HUES6 (cell line): ENCODE data around the gene ARSJ.
"Not testable (repeated sequence)": the region's sequence is repeated elsewhere in the genome, so short reads cannot be mapped to it uniquely, and the experiment has no call there.

ENCODE experiments used
- H3K27ac ChIP-seq: 2 replicates; pipeline ENCODE4 v1.7.0; 2013; ENCODE audit warnings: low read depth, mild to moderate bottlenecking, low read length, inconsistent platforms
- H3K27me3 ChIP-seq: 2 replicates; pipeline ENCODE4 v1.6.1; 2013; ENCODE audit warnings: low read length; ENCODE audit not compliant: control insufficient read depth, insufficient read depth
- H3K36me3 ChIP-seq: 2 replicates; pipeline ENCODE4 v1.6.1; 2013; ENCODE audit warnings: low read length; ENCODE audit not compliant: control insufficient read depth, insufficient read depth
- H3K4me1 ChIP-seq: 2 replicates; pipeline ENCODE4 v1.6.1; 2013; ENCODE audit warnings: low read length; ENCODE audit not compliant: control insufficient read depth, insufficient read depth
- H3K4me3 ChIP-seq: 2 replicates; pipeline ENCODE4 v1.5.1; 2013; ENCODE audit warnings: low read depth, low read length
- H3K9ac ChIP-seq: one replicate; pipeline ENCODE4 v1.6.1; 2013; ENCODE audit warnings: mild to moderate bottlenecking, low read length
- H3K9me3 ChIP-seq: 2 replicates; pipeline ENCODE4 v1.6.1; 2013; ENCODE audit warnings: low read depth, low read length; ENCODE audit not compliant: control insufficient read depth, insufficient read depth

Gene ARSJ

DNA sequence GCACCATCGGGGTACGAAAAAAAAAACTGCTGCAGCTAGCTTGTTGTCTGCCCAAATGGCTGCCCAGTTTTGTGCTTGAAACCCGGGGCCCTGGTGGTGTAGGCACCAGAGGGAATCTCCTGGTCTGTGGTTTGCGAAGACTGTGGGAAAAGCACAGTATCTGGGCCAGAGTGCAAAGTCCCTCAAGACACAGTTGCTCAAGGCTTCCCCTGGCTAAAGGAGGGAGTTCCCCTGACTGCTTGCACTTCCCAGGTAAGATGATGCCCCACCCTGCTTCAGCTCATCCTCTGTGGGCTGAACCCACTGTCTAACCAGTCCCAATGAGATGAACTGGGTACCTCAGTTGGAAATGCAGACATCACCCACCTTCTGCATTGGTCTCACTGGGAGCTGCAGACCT, 33.8 kb upstream of the ARSJ start:
- H3K9me3 ChIP-seq, H3K4me1 ChIP-seq: not testable (repeated sequence)

DNA sequence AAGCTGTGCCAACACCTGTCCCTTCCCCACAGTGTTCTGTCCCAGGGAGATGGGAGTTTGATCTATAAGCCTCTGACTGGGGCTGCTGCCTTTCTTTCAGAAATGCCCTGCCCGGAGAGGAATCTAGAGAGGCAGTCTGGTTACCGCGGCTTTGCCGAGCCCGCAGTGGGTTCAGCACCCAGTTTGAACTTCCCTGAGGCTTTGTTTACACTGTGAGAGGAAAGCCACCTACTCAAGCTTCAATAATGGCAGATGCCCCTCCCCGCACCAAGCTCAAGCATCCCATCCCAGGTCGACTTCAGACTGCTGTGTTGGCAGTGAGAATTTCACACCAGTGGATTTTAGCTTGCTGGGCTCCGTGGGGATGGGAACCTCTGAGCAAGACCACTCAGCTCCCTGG, 33.3 kb upstream of the ARSJ start:
- H3K9me3 ChIP-seq, result no peaks in the 10 kb centered on the region
- H3K4me3 ChIP-seq, result no peak overlapping the region
- H3K27me3 ChIP-seq, result no peaks in the 10 kb centered on the region
- H3K4me1 ChIP-seq, result peaks cover 9% of the 10 kb centered on the region; the same call in 1 of the 2 replicates
- H3K27ac ChIP-seq, result no peak overlapping the region
- no peaks in the 10 kb centered on the region for H3K36me3 ChIP-seq
- H3K9ac ChIP-seq, result no peak overlapping the region

More for the DNA sequence above, 33.8 kb upstream of the ARSJ start:
- H3K9ac ChIP-seq, H3K27me3 ChIP-seq, H3K27ac ChIP-seq, H3K4me3 ChIP-seq, H3K36me3 ChIP-seq: not testable (repeated sequence)

DNA sequence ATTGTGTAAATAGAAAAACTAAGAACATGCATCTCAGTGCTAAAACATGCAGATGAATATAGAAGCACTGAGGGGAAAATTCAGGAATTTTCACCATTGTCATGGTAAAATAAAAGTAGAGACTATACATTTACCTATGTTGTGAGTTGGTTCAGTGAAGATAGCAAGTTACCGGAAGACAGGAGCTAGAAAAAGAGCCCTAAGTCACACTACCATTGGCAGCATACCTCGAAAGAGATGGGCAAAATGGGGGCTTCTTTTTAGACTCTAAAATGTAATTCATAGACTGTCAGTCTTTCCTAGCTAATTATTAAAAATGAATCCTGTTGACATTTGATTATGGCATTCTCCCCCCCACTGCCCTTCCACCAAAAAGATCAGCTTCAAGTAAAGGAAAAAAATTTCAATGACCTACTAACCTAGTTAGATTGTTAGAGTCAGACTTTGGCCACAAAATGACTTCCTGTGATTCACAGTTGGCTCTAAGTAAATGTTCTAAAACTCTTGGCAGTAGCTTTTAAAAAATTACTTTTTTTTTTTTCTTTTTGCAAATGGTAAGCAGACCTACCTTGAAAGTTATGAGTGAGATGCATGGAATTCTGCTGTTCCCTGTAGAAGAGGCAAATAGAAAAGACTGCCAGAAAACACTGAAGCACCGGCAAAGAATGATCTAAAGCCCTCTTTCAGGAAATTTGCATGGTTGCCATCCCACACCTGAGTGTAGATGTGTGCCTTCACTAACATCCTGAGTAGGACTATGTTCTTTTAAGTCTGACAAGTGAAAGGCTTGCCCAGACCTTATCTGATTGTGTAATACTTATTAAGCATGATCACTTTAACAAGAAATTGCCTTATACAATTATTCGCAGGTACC, 26.4 kb upstream of the ARSJ start:
- Histone ChIP-seq H3K9ac (no peak overlapping the region), H3K27ac (no peak overlapping the region), H3K4me3 (no peak overlapping the region)

DNA sequence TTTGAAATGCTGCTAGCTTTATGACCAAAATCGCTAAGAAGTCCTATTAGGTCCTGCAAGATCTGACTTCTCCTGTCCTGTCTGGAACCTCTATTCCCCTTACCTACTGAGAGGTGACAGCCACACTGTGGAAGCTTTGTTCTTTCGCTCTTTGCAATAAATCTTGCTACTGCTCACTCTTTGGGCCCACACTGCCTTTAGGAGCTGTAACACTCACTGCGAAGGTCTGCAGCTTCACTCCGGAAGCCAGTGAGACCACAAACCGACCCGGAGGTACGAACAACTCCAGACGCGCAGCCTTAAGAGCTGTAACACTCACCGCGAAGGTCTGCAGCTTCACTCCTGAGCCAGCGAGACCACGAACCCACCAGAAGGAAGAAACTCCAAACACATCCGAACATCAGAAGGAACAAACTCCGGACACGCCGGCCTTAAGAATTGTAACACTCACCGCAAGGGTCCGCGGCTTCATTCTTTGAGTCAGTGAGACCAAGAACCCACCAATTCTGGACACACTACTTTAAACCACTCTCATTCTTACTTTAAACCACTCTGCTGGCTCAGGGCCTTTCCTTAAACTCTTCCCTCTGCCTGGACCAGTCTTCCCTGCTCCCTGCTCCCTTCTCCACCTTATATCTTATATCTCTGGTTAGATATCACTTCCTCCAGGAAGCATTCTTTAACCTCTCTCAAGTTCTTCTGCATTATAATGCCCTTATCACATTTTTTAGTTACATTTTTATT, 25.2 kb upstream of the ARSJ start:
- H3K4me3 ChIP-seq, H3K9ac ChIP-seq, H3K9me3 ChIP-seq, H3K36me3 ChIP-seq, H3K27me3 ChIP-seq, H3K27ac ChIP-seq: not testable (repeated sequence)
- H3K4me1 ChIP-seq, result peaks cover 13% of the 10 kb centered on the region; the same call in 1 of the 2 replicates

More for the DNA sequence above, 26.4 kb upstream of the ARSJ start:
- Histone ChIP-seq H3K9me3 (no peaks in the 10 kb centered on the region), H3K36me3 (no peaks in the 10 kb centered on the region), H3K27me3 (no peaks in the 10 kb centered on the region), H3K4me1 (peaks cover 13% of the 10 kb centered on the region; the same call in 1 of the 2 replicates)

DNA sequence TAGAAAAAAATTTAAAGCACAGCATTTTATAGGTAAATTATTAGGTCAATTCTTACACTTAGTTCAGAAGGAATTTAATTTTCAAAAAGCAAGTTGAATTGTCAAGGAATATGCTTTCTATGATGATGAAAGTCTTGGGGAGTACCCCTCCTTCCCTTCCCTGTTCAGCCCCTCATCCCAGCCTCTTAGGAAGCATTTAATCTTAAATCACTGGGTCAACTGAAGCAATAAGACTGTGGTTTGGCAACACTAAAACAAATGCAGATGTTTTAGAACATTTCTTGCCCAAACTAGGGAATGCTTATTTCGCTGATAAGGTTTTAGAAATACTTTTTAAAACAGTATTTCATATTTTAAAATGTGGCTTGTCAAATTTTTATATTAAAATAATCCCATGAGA, 19.1 kb upstream of the ARSJ start:
- H3K36me3 ChIP-seq, result no peaks in the 10 kb centered on the region
- no peak overlapping the region for H3K27ac ChIP-seq
- H3K9me3 ChIP-seq, result no peaks in the 10 kb centered on the region
- no peak overlapping the region for H3K9ac ChIP-seq
- H3K4me3 ChIP-seq, result no peak overlapping the region
- no peaks in the 10 kb centered on the region for H3K27me3 ChIP-seq
- peaks cover 7% of the 10 kb centered on the region for H3K4me1 ChIP-seq

DNA sequence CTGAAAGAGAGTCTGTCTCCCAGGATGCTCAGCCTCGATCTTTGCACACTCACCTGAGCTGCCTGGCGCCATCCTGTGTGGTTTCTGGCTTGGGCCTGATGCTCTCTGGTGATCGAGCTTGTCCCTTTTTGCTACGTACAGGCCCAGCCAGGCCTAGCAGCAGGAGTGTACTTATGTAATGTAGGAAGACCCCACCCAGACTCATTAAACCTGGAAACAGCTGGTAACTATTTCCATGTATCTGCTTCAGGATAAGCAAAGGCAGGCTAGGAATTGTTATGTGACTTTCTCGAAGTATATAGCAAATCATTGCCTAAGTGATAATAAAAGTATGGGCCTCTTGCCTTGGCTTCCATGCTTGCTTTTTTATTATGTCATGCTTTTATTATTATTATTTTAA, 18.6 kb upstream of the ARSJ start:
- Histone ChIP-seq H3K9ac (no peak overlapping the region), H3K4me3 (no peak overlapping the region), H3K27me3 (no peaks in the 10 kb centered on the region), H3K4me1 (peaks cover 7% of the 10 kb centered on the region), H3K27ac (no peak overlapping the region), H3K9me3 (no peaks in the 10 kb centered on the region), H3K36me3 (no peaks in the 10 kb centered on the region)

DNA sequence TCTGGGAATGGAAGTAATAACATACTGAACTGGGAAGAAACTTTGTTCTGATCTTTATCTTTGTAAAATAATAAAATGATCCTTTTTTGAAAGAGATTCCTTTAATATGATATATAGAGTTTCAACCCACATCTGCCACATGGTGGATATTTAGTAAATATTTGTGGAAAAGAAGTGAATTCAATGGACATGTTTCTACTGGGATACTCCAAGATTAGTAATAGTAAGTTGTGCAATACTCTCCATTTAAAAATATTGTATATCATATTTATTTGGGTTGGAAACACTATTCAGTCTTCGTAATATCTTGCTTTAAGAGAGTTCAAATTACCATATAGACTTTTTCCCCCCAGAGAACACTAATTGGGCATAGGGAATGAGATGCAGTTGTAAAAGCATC, 17.8 kb upstream of the ARSJ start:
- no peaks in the 10 kb centered on the region for H3K36me3 ChIP-seq
- H3K27me3 ChIP-seq, result no peaks in the 10 kb centered on the region
- H3K4me3 ChIP-seq, result no peak overlapping the region
- peaks cover 7% of the 10 kb centered on the region for H3K4me1 ChIP-seq
- H3K27ac ChIP-seq, result no peak overlapping the region
- no peak overlapping the region for H3K9ac ChIP-seq
- no peaks in the 10 kb centered on the region for H3K9me3 ChIP-seq

DNA sequence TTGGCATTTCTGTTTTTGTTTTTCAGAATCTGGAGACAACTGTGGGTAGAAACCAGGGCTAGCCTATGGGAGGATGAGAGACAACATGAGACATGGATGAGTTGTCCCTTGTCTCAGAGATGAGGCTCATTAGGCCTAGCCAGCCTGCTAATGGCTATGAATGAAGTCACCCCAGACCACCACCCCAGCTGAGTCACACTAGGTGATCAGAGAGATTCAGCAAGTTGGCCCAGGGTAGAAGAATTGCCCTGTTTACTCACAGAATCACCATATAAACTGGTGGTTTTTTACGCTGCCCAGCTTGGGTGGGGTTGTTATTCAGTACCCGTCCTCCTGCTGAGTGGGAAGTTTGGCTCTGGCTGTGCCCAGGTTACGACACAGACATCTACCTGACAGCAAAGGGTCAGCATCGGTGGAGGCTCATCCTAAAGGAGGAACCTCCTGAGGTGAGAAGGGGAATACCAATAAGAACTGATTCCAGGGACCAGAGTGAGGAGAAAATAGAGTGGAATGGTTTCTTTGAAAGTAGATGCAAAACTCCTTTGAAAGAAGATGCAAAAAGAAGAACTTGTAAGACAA, 17.2 kb upstream of the ARSJ start:
- Histone ChIP-seq H3K9me3 (no peaks in the 10 kb centered on the region), H3K4me1 (peaks cover 7% of the 10 kb centered on the region), H3K9ac (no peak overlapping the region), H3K36me3 (no peaks in the 10 kb centered on the region), H3K27me3 (no peaks in the 10 kb centered on the region), H3K4me3 (no peak overlapping the region), H3K27ac (no peak overlapping the region)

DNA sequence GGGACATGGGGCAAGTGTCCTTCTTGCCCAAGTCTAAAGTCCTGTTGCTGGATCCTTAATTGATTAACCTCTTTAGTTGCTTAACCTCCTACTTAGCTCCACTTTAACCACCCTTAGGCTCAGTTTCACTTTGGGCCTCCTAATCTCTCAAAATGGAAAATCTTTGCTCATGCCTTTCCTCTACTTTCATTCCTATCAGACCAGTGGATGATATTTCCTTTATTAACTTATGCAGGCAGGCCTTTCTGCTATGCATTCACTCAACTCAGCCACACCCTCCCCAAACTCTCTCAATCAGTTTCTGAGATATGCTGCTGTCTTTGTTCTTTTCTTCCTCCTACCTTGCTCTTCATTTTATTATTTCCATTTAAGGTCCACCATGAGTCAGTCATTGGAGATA, 14.4 kb upstream of the ARSJ start:
- Histone ChIP-seq H3K27ac (no peak overlapping the region), H3K9me3 (no peaks in the 10 kb centered on the region), H3K36me3 (no peaks in the 10 kb centered on the region), H3K4me3 (no peak overlapping the region), H3K27me3 (no peaks in the 10 kb centered on the region), H3K4me1 (peaks cover 7% of the 10 kb centered on the region), H3K9ac (no peak overlapping the region)

DNA sequence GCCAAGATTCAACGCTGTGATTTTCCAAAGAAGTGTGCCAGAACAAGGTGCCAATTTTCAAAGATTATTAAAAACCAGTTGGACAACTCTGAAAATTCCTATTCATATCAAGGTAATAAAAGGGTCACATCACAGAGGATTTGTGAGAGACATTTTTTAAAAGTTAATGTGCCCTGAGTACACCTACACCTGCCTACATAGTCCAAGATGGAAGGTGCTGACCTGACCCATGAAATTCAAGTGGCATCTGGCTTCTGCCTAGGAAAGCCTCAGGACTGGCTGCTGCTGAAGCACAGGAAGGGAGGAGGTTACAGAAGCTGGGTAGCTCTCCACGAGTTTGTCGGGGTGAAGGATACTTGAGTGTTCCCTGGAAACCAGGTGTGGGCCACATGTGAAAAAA, 11.4 kb upstream of the ARSJ start:
- H3K9ac ChIP-seq, result no peak overlapping the region
- H3K9me3 ChIP-seq, result no peaks in the 10 kb centered on the region
- no peak overlapping the region for H3K4me3 ChIP-seq
- H3K27ac ChIP-seq, result no peak overlapping the region
- no peaks in the 10 kb centered on the region for H3K36me3 ChIP-seq
- no peaks in the 10 kb centered on the region for H3K27me3 ChIP-seq
- no peaks in the 10 kb centered on the region for H3K4me1 ChIP-seq

DNA sequence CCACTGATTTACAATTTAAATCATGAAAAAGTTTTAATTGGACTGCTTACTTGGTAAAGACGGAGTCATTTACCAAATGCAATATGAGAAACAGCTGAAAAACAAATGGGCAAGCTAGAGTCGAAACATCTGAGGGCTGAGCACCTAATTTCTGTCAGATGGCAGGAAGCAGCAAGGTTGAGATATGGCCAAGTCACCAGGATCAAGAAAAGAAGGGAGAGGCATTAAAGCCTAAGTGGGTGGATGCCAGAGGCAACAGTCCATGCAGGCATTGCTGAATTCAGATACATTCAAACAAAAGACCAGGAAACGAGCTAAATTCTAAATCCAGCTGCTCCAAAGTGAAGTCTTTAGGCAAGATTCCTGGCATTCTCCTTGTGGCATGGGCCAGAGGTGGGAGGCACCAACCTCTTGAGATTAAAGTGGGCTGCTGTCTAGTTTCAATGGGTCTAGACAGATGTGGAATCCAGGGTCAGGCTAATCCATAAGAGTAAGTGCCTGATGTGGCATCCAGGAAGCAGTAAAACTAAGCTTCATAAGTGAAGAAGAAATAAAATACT, 8.0 kb upstream of the ARSJ start:
- Histone ChIP-seq H3K9me3 (peaks cover 20% of the 10 kb centered on the region; the same call in 1 of the 2 replicates), H3K27me3 (no peaks in the 10 kb centered on the region), H3K4me3 (no peak overlapping the region)

More for the DNA sequence above, 8.0 kb upstream of the ARSJ start:
- Histone ChIP-seq H3K36me3 (no peaks in the 10 kb centered on the region), H3K4me1 (no peaks in the 10 kb centered on the region), H3K27ac (no peak overlapping the region), H3K9ac (no peak overlapping the region)
